Ramos (cell line): ENCODE measurements around the gene RUNX3.

Source experiments
- in situ Hi-C: fragments of 300-500 bp; cut with MboI; formaldehyde crosslinking; loops from one replicate; pipeline ENCODE4 v1.14.3; 2022; ENCODE audit warnings: low sequenced_read_pairs; ENCODE audit not compliant: unreplicated experiment

Gene RUNX3

DNA sequence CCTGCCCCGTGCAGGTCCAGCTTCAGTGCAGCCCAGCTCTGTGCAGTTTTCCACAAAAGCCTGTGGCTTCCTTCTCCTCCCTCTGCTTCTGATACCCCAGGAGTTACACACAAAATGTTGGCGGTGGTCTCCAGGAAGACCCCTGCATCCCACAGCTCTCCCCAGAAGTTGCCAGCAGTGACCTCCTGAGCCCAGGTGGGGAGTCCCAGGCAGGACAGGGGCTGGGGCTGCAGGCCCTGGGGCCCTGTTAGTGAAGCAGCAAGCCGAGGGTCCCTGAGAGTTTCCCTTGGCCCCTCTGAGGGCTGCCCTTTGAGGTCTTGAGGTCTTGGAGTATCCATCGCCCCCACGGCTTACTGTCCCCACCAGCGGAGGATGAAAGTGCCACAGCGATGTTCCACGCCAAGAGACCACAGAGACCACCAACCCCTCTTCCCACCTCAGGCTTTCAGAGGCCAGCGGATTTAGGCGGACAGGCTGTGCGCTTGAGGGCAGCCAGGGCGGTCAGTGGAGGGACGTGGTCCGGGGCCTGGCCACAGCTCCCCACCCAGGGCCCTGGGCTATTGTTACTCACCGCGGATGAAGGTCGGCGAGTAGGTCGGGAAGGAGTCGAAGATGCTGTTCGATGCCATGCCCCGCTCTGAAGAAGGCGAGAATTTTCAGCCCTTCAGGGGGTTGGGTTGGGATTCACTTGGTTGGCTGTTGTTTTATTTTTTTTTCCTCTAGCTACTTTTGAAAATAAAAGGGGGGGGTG lies 34.0 kb upstream of the RUNX3 start:
- in situ Hi-C loops: no loop called here

DNA sequence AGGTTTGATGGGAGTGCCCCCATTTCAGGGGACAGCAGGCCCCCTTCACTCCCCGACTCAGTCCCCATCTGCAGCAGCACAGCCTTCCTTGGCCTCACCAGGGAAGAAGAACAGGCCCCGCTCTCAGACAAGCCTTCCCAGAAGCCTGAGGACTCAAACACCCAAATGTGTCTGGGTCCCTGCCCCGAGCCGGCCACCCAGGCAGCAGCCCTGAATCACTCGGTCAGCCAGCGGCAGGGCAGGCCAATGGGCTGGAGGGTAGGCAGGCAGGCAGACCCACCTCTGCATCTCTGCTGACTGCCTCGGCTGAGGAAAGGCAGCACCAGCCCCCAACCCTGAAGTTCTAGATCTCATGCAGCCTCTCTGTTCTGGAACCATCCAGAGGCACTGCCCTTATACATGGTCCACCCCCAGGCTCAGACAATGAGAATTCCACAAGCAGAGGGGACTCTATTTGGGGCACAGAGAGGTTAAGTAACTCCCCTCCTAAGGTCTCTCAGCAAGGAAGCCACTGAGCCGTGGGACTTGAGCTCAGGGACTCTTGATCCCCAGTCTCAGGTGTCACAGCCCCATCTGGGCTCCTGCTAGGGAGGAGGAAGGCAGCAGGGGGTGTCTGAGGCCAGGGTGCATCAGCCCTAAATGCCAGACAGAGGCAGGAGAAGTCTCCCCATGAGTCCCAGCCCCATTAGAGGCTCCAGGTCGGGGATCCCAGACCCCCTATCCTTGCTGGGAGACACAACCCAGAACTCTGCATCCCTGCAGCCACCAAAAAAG lies 33.2 kb upstream of the RUNX3 start:
- in situ Hi-C loops: no loop called here

DNA sequence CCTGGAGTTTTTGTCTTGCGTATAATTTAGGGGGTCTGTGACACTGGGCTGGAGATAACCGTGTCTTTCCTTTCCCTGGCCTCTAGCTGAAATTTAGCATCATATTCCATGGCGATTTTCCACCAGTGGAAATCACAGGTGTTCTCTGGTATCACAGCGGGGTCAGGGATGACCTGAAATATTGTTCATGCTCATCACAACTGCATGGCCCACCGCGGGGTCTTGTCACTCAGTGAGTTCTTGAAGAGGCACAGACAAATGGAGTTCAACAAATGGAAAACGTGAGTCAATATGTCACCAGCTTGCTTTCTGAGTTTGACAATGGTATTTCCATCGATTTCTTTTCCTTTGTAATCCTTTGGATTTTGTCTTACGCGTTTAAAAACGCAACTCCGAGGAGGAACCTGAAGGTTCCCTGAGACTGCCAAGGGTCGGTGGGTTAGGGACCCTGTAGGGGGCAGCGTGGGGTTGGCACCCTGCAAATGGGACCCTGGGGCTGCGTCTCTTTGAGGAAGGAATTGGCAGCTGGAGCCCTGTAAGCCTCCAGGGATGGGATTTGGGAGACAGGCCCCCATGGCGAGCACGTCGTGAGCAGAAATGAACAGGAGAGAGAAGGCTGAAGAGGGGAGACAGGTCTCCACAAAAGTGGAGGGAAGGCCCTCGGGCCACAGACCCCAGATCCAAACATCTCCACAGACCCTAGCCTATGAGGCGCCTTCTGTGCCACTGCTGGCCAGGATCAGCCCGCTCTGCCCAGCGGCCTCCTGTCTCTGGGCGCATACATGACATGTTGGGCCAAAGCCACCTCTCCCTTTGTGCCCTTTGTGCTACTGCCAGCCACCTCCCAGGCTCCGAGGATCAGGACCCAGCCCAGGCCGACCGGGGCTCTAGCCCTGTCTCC lies 32.1 kb upstream of the RUNX3 start:
- in situ Hi-C loops: no loop called here

DNA sequence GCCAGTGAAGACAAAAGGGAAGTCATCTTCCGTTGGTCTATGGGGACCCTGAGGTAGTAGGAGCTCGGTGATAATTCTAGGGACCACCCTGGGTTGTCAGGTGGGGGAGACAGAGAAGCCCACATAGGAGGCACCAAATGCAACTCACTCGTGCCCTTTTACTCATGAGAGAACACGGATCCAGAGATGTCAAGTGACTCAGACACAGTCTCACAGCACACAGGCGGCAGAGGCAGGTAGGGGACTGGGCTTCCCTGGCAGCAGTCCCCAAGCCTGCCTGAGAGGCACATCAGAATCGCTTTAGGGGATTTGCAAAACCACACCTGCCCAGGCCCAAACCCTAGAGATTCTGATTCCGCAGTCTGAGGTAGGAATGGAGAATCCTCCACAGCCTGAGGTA lies 31.3 kb upstream of the RUNX3 start:
- in situ Hi-C loops: no loop called here

DNA sequence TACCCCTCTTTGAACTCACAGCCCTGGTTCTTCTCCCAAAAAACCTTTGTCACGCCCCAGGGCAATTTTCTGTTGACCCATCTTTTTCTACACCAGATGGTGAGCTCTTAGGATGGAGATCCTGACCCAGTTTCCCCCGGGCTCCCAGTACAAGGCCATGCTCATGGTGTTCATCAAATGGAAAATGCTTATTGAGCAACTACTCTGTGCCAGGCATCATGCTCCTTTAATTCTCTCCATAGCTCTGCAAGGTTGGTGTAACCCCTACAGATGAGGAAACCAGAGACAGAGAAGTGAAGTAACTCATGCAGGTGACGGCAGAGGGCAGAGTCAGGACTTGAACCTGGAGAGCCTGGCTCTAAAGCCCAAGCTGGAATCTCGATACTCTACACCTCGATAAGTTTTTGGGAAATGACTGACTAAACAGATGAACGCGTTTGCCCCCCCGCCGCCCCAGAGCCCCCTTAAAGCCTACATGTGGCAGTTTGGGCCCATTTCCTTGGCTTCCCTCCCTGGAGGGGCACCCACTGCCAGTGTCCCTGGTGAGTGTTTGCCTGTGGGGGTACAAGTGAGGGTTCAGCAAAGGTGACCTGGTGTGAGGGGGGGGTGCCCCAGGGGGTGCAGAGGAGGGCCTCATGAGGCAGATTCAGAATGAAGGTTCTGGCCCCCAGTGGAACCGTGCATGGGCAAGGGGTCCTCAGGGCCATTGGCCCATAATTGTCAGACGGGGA lies 30.2 kb upstream of the RUNX3 start:
- in situ Hi-C loops: no loop called here

DNA sequence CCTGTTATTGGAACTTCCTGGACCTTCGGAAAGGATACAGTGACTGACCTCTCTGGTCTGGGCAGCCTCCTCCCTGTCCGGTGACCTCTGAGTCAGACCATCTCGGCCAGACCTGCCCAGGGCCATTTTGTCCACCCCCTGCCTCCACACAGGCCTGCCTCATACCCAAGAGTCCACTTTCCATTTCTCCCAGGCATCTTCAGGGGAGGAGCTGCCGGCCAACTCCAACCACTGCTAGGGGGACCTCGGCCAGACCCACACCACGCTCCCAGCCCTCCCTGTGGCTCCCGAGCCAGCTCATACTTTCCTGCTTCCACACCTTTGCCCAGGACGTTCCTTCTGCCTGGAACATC lies 29.5 kb upstream of the RUNX3 start:
- in situ Hi-C loops: no loop called here

DNA sequence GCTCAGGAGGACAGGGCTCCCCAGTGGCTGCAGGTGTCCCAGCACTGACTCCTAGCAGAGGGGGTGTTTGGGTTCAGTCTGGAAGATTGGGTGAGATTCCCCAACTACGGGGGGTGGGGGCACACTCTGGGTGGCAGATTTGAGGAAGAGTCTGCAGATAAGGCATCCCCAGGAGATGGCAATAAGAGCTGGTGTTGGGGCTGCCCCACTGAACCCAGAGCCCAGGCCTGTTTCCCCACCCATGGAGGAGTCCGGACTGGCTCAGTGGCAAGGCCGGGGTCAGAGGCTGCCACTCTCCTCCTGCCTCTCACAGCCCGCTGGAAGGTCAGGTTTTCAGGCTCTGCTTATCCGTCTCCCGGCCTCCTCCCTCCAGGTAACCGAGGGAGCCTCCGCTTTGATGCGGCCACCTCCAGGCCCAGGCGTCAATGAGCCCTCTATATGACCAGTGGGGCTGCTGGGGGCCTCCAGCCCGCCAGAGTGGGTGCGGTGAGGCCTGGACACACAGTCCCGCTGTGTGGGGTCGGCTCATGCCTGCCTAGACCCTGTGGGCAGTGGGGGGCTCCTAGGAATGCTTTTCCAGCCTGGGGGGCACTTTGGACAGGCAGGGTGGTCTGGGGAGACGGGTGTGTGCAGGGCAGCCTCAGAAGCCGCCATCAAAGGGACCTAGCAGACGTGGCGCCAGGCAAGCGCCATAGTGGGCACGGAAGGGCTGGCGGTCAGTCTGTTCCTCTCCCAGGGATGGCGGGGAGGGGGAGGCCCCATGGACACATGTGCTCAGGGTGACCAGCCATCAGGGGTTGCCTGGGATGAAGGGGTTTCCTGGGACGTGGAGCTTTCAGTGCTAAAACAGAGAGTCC lies 28.9 kb upstream of the RUNX3 start:
- in situ Hi-C loops: no loop called here

DNA sequence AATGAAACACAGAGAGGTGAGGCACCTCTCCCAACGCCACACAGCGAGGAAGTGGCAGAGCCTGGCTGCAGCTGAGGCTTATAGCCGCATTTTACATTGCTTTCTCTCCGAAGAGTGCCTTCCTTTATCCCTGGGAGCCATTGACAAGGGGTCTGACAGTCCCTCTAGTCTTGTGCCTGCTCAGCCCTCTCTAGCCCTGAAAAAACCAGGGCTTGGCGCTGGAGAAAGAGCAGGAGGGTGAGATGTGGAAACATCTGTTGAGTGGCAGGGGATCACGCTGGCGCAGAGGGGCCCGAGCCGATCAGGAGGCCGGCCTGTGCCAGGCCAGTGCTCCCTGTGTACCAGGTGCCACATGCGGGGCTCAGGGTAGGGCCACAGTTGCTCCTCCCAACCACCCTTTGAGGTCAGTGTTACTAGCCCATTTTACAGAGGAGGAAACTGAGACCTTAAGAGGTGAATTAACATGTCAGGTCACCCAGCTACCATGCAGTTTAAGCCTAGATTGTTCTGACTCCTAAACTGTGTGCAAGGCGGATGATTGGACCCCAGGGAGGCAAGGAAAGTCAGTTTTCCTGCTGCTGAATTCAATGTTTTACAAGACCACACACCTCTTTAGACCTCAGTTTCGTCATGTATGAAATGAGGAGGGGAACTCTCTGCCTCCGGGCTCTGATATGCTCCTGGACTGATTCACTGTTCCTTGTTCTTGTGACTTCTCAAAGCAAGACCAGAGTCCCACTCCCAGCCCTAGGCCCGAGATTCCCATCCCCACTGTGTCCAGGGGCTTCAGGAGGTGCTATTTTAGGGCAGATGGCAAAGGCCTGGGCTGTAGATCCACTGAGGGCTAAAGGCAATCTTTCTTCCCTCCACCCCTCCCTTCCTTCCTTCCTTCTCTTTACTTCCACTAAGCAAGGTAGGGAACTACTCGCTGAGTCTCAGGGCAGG lies 28.0 kb upstream of the RUNX3 start:
- in situ Hi-C loops: no loop called here

DNA sequence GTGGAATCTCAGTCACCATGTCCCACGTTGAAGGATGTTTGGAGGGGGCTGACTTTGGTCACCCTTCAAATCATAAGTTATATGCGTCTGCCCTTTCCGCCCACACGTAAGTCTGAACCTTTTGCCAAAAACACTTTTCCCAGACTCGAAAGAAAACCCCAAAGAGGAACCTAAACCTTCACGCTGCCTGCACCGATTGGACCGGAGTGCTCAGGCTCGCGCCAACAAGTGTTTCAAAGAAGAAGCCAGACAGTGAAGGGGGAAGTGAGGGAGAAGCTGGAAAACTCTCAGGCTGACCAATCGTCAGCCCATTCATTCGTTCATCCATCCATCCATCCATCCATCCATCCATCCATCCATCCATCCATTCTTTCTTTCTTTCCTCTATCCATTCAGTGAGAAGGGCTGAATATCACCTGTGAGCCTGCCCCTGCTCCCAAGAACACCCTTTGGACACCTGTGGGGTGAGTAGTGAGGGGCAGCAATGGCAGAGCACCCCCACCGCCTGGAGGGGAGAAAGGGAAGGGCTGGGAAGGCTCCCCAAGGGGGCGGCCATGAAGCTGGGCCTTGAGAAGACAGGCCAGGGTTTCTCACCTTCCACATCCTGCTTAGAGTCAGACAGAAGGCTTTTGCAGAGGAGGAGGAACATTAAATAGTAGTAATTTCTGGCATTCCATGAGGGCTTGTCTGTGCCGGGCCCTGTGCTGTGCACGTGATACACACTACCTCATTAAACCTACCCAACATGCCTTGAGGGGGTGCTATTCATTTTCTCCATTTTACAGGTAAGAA lies 27.1 kb upstream of the RUNX3 start:
- in situ Hi-C loops: no loop called here

DNA sequence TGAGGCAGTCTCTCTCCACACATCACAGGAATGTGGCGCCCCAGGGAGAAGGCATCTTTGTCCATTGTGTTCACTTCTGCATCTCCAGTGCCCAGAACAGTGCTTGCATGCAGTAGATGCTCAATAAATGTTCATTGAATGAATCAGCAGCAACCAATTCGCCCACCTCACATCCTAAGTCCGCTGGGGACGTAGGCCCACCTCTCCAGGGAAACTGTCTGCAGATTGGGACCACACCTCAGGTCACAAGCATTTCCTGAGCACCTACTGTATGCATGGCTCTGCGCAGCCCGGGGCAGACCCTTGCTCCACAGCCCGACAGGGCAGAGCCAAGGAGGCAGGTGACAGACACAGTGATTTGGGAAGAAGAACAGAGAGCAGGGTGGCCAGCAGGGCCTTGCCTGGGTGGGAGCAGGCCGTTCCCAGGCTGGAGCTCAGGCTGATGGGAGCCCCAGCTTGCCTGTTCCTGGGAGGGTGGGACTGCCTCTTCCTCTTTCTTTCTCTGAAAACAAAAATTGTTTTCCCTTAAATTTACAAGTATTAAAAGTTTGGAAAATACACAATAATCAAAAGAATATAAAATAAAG lies 25.8 kb upstream of the RUNX3 start:
- in situ Hi-C loops: no loop called here

DNA sequence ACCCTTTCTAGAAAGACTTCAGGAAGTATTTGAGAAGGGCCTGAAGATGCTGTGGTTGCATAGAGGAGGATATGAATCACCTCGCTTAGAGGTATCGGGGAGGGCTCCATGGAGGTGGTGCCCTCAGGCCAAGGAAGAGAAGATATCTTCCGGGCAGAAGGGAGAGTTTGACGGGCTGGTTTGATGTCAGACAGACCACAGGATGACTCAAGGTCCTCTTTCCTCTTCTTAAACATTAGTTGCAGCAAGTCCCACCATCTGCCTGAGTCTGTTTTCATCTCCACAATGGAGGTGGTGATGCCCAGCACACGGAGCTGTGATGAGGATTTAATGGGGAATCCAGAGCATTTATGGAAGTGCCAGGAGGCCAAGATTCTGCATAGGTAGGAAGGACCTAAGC lies 25.1 kb upstream of the RUNX3 start:
- in situ Hi-C loops: no loop called here

DNA sequence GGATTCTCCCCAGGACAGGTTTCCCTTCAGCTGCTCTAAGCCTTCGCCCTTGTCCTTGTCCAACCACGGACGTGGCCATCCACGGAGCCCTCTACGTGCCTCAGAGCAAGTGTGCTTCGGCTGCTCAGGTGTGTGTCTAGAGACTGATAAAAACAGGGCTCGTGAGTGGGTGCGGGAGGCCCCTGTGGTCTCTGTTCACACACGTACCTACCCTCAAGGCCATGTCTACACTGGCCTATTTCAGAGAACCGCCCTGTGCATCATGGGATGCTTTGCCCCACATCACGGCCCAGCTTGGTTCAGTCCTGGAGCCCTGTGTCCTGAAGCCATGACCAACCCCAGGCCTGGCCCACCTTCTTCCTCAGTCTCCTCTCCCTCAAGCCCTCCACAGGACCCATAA lies 24.6 kb upstream of the RUNX3 start:
- in situ Hi-C loops: no loop called here

DNA sequence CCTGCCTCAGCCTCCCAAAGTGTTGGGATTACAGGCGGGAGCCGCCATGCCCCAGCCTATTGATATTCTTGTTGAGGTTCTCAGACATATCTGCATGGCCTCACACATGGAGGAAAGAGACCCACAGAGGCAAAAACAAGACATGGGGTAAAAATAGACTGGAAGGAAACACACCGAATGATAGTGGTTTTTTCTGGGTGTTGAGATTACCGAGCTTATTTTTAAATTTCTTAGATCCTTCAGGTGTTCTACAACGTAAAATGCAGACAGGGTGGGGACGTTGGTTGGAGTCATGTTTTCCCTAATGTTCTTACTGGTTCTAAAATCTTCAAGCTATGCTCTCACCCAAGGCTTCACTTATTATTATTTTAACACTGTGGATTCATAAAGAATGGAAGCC lies 23.9 kb upstream of the RUNX3 start:
- in situ Hi-C loops: no loop called here

DNA sequence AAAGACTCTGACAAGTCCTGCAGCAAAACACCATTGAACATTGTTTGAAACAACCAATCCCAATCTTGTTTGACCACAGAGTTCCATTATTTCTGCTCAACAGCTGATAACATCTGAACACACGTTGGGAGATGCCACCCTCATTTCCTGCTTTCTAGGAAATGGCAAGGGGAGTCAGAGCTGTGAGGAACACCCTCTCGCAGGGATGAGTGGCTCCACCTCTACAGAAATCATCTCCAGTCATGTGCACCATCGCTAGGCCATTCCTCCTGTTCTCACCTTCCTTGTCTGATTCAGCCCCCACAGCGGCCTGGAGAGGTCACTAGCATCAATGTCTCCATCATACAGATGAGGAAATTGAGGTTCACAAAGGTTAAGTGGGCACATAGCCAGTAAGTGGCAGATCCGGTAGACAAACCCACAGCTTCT lies 22.4 kb upstream of the RUNX3 start:
- in situ Hi-C loops: no loop called here

DNA sequence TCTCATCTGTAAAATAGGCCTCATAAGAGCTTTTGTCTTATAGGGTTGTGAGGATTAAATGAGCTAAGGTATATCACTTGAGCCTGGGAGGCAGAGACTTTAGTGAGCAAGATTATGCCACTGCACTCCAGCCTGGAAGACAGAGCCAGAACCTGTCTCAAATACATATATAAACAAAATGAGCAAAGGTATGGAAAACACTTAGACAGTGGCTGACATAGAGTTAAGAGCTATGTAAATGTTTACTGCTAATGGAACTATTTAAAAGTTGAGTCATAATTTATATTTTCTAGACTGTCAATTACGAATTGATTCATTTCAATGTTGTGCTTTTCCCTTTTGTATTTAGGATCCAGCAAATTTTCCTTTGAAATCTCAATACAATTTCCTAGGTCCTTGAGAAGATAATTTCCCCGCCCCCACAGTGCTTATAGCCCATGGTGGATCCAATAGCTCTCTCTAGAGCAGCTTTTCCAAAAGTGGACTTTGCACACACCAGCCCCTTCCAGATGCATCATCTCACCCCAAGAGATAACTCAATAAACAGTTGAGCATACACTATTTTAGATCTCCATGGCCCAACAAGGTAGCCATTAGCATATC lies 21.8 kb upstream of the RUNX3 start:
- in situ Hi-C loops: no loop called here

DNA sequence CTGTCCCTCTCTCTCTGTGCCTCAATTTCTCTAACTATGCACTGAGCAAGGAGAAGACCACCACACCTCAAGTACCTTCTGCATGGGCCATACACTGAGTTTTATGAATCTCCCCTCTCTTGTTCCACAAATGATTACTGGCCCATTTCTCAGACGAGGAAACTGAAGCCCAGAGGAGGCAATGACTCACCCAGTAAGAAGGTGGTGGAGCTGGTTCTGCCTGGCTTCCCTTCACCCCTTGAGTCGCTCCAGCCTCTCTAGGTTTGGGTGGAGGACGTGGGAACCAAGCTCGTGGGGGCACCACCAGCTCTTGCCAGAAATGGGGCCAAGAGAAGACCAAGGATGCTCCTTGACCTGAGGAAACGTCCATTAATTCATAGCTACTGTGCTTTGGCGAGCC lies 21.3 kb upstream of the RUNX3 start:
- in situ Hi-C loops: no loop called here
